OCI-LY3 (cell line): ENCODE results near the gene ZNF830.

Experiments used
- CTCF ChIP-seq: fragments of 200-600, 300-600 bp; sonication (generic); IDR thresholded peaks from 2 replicates; pipeline ENCODE4 v1.5.1; 2014; ENCODE audit warnings: antibody characterized with exemption, low read length, low read depth
- EZH2phosphoT487 ChIP-seq: fragments of 200-600 bp; shearing (Covaris generic); IDR thresholded peaks from 2 replicates; pipeline ENCODE4 v1.6.1; 2018; ENCODE audit warnings: antibody characterized with exemption, mixed run types, low read depth

- no peak for TF ChIP-seq CTCF
- no peak for TF ChIP-seq EZH2phosphoT487
Measured at GRCh38 chr17:34997355-34997862, 36.1 kb downstream of the ZNF830 start.
